ENCODE data around the gene LARP4B. TPM values are rescaled to one million over a fixed set of nuclear protein-coding genes. Genes with fewer than 3 reads are reported as not detected.
A peak's percentile ranks its signal among the peaks of the same experiment; 100 is the strongest.
"Not testable (repeated sequence)": the region's sequence is repeated elsewhere in the genome, so short reads cannot be mapped to it uniquely, and the experiment has no call there.

LARP4B gene
- total RNA-seq, 1 donor from 2014 or later: 78.3 TPM

DNA sequence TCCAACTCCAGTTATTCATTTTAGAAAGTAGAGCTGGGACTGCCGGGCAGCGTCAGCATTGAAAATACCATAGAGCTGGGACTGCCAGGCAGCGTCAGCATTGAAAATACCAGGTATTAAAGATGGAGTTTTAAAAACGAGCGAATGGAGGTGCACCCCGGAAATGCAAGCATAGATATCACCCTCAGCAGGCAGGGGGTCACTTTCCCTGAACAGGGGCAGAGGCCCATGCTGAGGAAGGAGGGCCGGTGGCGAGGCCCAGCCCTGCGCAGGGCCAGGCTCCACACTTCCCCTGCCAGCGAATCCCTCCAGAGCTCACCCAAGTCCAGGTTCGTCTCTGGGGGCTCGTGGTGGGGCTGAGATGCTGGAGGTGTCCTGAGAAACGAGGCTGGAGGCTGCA is 157.3 kb downstream of the LARP4B start:
- no peaks in the 10 kb centered on the region for H3K36me3 ChIP-seq
- peak in 1 of 2 donors; percentile 64 for DNase-seq (ENCODE audit: extremely low spot score in 2 of 2)
- no peak overlapping the region for H3K27ac ChIP-seq
- no peaks in the 10 kb centered on the region for H3K9me3 ChIP-seq
- H3K27me3 ChIP-seq: no peaks in the 10 kb centered on the region
- H3K4me1 ChIP-seq: no peaks in the 10 kb centered on the region
- H3K4me3 ChIP-seq: no peak overlapping the region
- intact Hi-C loops (cut with DNase I): no loop called here
- no peak for TF ChIP-seq POLR2AphosphoS5 (IDR thresholded peaks at IDR 0.05; ENCODE audit: insufficient read depth in 1 of 2, low read depth in 1 of 2)
- no peak for TF ChIP-seq POLR2A (IDR thresholded peaks at IDR 0.05)
- TF ChIP-seq, protein P1, sequence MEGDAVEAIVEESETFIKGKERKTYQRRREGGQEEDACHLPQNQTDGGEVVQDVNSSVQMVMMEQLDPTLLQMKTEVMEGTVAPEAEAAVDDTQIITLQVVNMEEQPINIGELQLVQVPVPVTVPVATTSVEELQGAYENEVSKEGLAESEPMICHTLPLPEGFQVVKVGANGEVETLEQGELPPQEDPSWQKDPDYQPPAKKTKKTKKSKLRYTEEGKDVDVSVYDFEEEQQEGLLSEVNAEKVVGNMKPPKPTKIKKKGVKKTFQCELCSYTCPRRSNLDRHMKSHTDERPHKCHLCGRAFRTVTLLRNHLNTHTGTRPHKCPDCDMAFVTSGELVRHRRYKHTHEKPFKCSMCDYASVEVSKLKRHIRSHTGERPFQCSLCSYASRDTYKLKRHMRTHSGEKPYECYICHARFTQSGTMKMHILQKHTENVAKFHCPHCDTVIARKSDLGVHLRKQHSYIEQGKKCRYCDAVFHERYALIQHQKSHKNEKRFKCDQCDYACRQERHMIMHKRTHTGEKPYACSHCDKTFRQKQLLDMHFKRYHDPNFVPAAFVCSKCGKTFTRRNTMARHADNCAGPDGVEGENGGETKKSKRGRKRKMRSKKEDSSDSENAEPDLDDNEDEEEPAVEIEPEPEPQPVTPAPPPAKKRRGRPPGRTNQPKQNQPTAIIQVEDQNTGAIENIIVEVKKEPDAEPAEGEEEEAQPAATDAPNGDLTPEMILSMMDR (IDR thresholded peaks at IDR 0.05): no peak

DNA sequence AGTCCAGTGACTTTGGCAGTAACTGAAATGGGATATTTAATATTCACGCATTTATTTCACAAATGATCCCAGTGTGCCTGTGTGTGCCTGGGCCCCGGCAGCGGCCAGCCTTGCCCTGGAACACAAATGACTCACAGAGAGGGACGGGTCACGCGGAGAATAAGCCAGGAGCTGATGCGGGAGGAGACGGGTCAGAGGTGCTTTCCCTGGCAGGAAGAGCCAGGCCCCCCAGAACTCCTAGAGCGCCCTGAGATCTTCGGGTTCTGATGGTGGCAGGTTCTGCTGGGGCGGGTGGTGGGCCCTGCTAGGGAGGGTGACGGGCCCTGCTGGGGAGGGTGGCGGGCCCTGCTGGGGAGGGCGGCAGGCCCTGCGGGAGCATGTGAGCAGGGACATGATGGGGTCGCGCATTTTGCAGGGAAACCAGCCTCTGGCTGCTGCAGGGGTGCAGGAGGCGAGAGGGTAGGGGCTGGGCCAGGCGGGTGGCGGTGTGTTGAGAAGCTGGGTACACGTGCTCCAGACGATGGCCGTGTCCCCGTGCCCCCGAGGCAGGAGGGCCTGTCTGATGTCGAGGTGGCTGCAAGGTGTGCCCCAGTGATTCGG is 157.8 kb downstream of the LARP4B start:
- H3K27me3 ChIP-seq: no peaks in the 10 kb centered on the region
- DNase-seq (ENCODE audit: extremely low spot score in 2 of 2): peak in 1 of 2 donors; percentile 94
- TF ChIP-seq POLR2A (IDR thresholded peaks at IDR 0.05) (no peak), POLR2AphosphoS5 (IDR thresholded peaks at IDR 0.05; ENCODE audit: insufficient read depth in 1 of 2, low read depth in 1 of 2) (no peak)
- TF ChIP-seq, protein P1 (IDR thresholded peaks at IDR 0.05): no peak
- H3K4me1 ChIP-seq: no peaks in the 10 kb centered on the region
- H3K9me3 ChIP-seq: no peaks in the 10 kb centered on the region
- H3K4me3 ChIP-seq: no peak overlapping the region
- H3K36me3 ChIP-seq: no peaks in the 10 kb centered on the region
- H3K27ac ChIP-seq: no peak overlapping the region
- intact Hi-C loops (cut with DNase I): no loop called here

DNA sequence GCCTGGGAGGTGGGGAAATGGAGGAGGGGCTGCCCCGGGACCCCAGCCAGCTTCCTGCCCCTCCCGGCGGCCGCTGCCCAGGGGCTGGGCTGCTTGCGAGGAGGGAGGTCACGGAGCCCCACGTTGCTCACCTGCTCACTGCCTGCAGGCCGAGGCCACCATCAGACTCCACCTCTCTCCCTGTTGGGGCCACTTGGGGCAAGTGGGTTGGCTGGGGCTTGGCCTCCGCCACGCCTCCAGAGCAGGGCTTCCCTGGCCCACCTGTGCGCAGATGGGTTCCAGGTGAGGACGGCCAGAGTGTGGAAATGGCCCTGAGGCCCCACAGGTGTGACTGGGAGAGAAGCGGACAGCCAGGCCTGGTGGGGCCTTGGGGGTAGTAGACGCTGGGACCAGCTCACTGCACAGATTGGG is 159.3 kb downstream of the LARP4B start:
- TF ChIP-seq POLR2AphosphoS5 (IDR thresholded peaks at IDR 0.05; ENCODE audit: insufficient read depth in 1 of 2, low read depth in 1 of 2) (no peak), POLR2A (IDR thresholded peaks at IDR 0.05) (no peak)
- TF ChIP-seq, protein P1 (IDR thresholded peaks at IDR 0.05): no peak
- no peak overlapping the region for H3K27ac ChIP-seq
- no peak overlapping the region for H3K4me3 ChIP-seq
- no peaks in the 10 kb centered on the region for H3K4me1 ChIP-seq
- no peaks in the 10 kb centered on the region for H3K36me3 ChIP-seq
- intact Hi-C loops (cut with DNase I): no loop called here
- no peaks in the 10 kb centered on the region for H3K27me3 ChIP-seq
- peak in 1 of 2 donors; percentile 89 for DNase-seq (ENCODE audit: extremely low spot score in 2 of 2)
- H3K9me3 ChIP-seq: no peaks in the 10 kb centered on the region

DNA sequence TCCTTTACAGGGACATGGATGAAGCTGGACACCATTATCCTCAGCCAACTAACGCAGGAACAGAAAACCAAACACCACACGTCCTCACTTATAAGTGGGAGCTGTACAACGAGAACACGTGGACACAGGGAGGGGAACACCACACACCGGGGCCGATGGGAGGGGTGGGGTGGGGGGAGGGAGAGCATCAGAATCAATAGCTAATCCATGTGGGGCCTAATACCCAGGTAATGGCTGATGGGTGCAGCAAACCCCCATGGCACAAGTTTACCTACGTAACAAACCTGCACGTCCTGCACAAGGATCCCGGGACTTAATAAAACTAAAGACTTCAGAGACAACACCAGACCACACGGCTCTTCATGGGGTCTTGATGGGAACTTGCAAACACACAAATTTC is 159.9 kb downstream of the LARP4B start:
- TF ChIP-seq POLR2AphosphoS5 (IDR thresholded peaks at IDR 0.05; ENCODE audit: insufficient read depth in 1 of 2, low read depth in 1 of 2) (no peak), POLR2A (IDR thresholded peaks at IDR 0.05) (no peak)
- TF ChIP-seq, protein P1 (IDR thresholded peaks at IDR 0.05): no peak
- no peaks in the 10 kb centered on the region for H3K9me3 ChIP-seq
- H3K27me3 ChIP-seq: no peaks in the 10 kb centered on the region
- no peaks in the 10 kb centered on the region for H3K4me1 ChIP-seq
- no peak overlapping the region for H3K4me3 ChIP-seq
- peak in 1 of 2 donors; percentile 61 for DNase-seq (ENCODE audit: extremely low spot score in 2 of 2)
- H3K27ac ChIP-seq: no peak overlapping the region
- H3K36me3 ChIP-seq: no peaks in the 10 kb centered on the region
- intact Hi-C loops (cut with DNase I): loop anchor here (2.0 kb wide), 1 partner anchor 31 kb away; no protein-coding TSS in a partner anchor

DNA sequence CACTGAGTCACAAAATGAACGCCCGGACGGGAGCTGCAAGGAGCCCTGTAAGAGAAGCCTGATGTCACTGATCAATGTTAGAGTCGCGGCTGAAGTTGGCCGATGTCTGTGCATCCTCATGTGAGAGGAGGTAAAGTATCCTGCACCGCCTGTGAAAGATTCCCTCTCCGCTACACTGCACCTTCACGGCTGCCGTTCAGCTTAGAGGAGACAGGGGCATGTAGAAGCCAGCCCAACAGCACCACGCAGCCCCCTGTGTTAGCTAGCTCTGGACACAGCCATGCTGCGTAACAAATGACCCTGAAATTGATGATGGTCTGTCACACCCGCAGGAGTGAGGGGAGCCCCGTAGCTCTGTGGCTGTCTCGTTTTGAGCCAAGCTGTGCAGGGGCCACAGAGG is 160.5 kb downstream of the LARP4B start:
- intact Hi-C loops (cut with DNase I): loop anchor here (2.0 kb wide), 1 partner anchor 30 kb away; no protein-coding TSS in a partner anchor
- H3K4me3 ChIP-seq: no peak overlapping the region
- H3K27me3 ChIP-seq: no peaks in the 10 kb centered on the region
- no peak for TF ChIP-seq POLR2AphosphoS5 (IDR thresholded peaks at IDR 0.05; ENCODE audit: insufficient read depth in 1 of 2, low read depth in 1 of 2)
- no peak for TF ChIP-seq POLR2A (IDR thresholded peaks at IDR 0.05)
- TF ChIP-seq, protein P1 (IDR thresholded peaks at IDR 0.05): no peak
- H3K4me1 ChIP-seq: no peaks in the 10 kb centered on the region
- H3K27ac ChIP-seq: no peak overlapping the region
- no peaks in the 10 kb centered on the region for H3K36me3 ChIP-seq
- peak; percentile 72 to 93 for DNase-seq (ENCODE audit: extremely low spot score in 2 of 2)
- no peaks in the 10 kb centered on the region for H3K9me3 ChIP-seq

GRCh38 chr10:770048-770712 is 161.3 kb downstream of the LARP4B start:
- not testable (repeated sequence) for DNase-seq (ENCODE audit: extremely low spot score in 2 of 2)

More at GRCh38 chr10:770048-770712, 161.3 kb downstream of the LARP4B start:
- not testable (repeated sequence) for H3K4me1 ChIP-seq, H3K27ac ChIP-seq, H3K27me3 ChIP-seq, H3K36me3 ChIP-seq, H3K4me3 ChIP-seq, H3K9me3 ChIP-seq
- intact Hi-C loops (cut with DNase I): loop anchor here (2.0 kb wide), 1 partner anchor 29 kb away; no protein-coding TSS in a partner anchor

All from vagina (tissue), 2 donors.